ENCODE measurements around the gene VAV2.
A peak's percentile ranks its signal among the peaks of the same experiment; 100 is the strongest.

VAV2 gene

DNA sequence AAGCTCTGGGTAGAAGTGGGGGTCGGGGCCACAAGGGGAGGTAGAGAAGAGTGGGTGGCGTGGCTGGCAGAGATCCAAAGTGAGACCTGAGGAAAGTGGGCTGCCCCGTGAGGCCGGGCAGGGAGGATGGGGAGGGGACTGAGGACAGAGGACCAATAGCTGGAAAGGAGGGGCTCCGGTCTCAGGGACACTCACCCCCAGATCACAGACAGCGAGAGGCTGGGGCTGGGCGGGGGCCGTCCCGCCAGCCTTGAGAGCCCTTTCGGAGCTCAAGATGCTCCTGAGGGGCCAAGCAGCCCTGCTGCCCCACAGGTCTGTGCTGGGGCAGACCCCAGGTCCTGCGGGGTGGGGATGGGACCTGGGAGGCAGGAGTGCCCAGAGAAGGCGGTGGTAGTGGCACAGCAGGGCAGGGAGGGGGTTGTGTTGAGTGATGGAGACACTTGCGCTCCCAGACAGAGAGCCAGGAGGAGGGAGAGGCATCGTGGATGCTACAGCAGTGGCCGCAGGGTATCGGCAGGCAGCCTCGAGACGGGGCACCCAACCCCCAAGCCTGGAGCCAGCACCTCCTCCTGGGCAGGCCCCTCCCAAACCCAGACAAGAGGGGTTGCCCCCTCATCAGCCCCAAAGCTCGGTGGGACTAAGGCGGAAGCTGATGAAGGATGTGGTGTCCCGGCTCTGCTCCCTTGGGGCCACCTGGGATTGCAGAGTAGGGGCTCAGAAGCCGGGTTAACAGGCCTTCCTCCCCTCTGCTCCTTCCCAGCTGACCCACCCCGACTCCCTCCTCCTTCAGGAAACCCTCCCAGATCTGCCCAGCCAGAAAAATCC lies 257.3 kb downstream of the VAV2 start:
- TF ChIP-seq, protein P1, sequence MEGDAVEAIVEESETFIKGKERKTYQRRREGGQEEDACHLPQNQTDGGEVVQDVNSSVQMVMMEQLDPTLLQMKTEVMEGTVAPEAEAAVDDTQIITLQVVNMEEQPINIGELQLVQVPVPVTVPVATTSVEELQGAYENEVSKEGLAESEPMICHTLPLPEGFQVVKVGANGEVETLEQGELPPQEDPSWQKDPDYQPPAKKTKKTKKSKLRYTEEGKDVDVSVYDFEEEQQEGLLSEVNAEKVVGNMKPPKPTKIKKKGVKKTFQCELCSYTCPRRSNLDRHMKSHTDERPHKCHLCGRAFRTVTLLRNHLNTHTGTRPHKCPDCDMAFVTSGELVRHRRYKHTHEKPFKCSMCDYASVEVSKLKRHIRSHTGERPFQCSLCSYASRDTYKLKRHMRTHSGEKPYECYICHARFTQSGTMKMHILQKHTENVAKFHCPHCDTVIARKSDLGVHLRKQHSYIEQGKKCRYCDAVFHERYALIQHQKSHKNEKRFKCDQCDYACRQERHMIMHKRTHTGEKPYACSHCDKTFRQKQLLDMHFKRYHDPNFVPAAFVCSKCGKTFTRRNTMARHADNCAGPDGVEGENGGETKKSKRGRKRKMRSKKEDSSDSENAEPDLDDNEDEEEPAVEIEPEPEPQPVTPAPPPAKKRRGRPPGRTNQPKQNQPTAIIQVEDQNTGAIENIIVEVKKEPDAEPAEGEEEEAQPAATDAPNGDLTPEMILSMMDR (IDR thresholded peaks at IDR 0.05) = no peak
- Mint-ChIP-seq H3K27me3 (ENCODE audit: low read depth, poor library complexity) (peaks cover 8% of the 10 kb centered on the region), H3K27ac (peak overlapping the region; percentile 75), H3K4me1 (peaks cover 37% of the 10 kb centered on the region), H3K9me3 (no peaks in the 10 kb centered on the region), H3K4me3 (peak overlapping the region; percentile 60), H3K36me3 (ENCODE audit: low read depth) (no peaks in the 10 kb centered on the region)
- DNase-seq = no peak

DNA sequence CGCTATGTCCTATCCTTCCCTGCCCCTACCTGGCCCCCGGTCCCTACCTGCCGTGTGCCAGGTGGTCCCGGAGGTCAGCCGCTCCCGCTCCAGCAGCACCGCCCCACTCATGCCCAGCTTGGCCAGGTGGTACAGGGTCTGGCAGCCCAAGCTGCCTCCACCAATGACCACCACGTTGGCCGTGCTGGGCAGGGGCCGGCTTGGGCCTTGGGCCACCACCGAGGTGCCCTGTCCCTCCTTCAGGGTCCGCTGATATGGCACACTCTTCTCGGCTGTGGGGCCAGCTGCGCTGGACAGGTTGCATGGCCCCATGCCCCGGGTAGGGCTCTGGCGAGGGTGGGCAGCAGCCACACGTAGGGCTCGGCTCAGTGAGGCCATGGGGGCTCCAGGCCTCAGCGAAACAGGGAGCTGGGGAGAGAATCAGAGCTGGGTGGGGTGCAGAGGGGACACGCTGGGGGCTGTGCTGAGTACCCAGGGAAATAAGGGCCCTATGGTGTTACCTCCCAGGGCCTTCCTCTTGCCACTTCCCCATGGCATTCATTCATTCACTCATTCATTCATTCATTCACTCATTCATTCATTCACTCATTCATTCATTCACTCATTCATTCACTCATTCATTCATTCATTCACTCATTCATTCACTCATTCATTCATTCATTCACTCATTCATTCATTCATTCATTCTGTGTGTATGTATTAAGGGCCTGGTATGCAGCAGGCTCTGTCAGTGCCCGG lies 258.2 kb downstream of the VAV2 start:
- Mint-ChIP-seq H3K27ac (no peak overlapping the region), H3K4me1 (peaks cover 34% of the 10 kb centered on the region), H3K36me3 (ENCODE audit: low read depth) (no peaks in the 10 kb centered on the region), H3K9me3 (no peaks in the 10 kb centered on the region), H3K4me3 (no peak overlapping the region), H3K27me3 (ENCODE audit: low read depth, poor library complexity) (peaks cover 14% of the 10 kb centered on the region)
- DNase-seq = no peak
- TF ChIP-seq, protein P1 (IDR thresholded peaks at IDR 0.05) = no peak

DNA sequence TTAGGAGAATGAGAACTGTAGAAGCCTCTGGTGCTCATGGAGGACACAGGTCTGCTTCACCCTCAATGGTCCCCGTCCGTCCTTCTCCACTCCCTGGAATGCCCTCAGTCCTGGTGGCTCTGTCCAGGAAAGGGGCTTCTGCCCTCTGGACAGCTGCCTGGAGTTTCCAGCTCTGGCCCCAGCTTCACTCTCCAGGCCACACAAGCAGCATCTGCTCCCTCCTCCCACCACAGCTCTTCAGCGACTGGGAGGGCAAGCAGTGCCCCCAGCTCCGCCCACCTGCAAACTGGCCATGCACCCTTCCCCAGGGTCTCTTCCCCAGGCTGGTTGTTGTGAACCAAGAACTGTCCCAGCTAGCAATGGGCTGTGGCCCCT lies 258.7 kb downstream of the VAV2 start:
- TF ChIP-seq, protein P1 (IDR thresholded peaks at IDR 0.05) = no peak
- no peak for DNase-seq
- Mint-ChIP-seq H3K9me3 (no peaks in the 10 kb centered on the region), H3K27ac (no peak overlapping the region), H3K4me3 (no peak overlapping the region), H3K27me3 (ENCODE audit: low read depth, poor library complexity) (peaks cover 17% of the 10 kb centered on the region), H3K4me1 (peaks cover 32% of the 10 kb centered on the region), H3K36me3 (ENCODE audit: low read depth) (no peaks in the 10 kb centered on the region)

DNA sequence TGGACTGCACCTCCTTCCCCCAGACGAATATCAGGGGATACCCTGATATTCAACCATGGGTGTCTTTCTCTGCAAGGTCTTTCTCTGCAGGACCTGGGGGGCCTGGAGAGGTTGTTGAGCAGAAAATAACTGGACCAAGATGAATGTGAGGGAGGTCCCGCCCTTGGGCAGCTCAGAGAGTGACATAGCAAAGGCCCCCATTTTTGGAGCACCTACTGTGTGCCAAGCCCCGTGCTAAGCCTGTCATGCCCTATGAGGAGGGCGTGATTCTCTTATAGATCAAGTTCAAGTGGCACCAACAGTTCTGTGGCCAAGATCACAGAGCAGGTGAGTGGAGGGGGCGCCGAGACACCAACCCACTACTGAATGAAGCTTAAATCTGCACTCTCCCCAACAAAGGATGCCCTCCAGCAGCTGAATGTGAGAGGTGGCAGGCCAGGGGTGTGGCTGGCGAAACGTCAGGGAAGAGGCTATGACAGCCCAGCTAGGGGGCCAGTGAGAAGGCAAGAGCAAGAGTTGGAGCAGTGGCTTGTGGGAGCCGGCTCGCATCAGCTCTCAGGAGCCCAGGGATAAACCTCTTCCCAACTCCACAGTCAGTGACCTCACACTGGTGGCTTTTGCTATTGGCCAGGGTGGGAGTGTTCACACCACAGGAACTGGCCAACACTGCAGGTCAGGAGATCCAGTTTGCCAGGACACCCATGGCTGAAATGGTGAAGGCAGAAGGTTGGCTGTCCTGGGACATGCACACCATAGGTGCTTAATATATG lies 259.3 kb downstream of the VAV2 start:
- peaks cover 29% of the 10 kb centered on the region for H3K4me1 Mint-ChIP-seq
- no peaks in the 10 kb centered on the region for H3K9me3 Mint-ChIP-seq
- TF ChIP-seq, protein P1 (IDR thresholded peaks at IDR 0.05) = no peak
- H3K27me3 Mint-ChIP-seq (ENCODE audit: low read depth, poor library complexity) = peaks cover 17% of the 10 kb centered on the region
- DNase-seq = no peak
- H3K36me3 Mint-ChIP-seq (ENCODE audit: low read depth) = no peaks in the 10 kb centered on the region
- H3K27ac Mint-ChIP-seq = no peak overlapping the region
- no peak overlapping the region for H3K4me3 Mint-ChIP-seq

DNA sequence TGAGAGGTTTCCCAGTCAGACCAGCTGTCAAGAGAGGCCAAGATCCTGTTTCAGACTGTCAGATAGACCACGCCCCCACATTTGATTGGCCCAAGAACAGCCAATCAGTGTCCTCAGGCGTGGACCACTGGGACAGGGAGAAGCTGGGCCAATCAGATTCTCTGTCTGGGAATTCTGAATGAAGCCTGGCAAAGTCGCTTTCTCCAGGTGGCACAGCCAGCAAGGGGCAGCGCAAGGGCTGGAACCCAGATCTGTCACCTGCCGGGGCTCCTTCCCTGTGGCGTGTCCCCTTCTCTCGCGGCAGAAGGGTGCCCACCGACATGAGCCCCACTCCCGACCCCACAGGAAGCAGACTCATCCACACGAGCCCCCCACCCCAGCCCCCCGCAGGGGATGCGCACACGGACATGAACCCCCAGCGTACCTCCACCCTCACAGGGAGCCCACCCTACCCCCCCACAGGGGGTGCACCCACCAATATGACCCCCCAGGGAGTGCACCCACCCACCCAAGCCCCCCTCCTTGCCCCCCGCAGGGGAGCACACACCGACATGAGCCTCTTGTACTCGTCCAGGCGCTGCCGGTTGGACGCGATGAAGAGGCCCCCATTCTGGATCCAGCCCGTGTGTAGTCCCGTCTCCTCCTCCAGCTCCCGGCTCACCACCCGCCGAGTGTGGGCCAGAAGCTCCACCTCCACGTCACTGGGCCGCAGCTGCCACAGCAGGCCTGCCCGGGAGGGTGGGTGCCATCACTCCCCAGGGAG lies 260.1 kb downstream of the VAV2 start:
- Mint-ChIP-seq H3K27ac (no peak overlapping the region), H3K4me1 (peaks cover 24% of the 10 kb centered on the region), H3K4me3 (no peak overlapping the region), H3K27me3 (ENCODE audit: low read depth, poor library complexity) (peaks cover 17% of the 10 kb centered on the region), H3K36me3 (ENCODE audit: low read depth) (no peaks in the 10 kb centered on the region), H3K9me3 (no peaks in the 10 kb centered on the region)
- peak; percentile 57 for DNase-seq
- TF ChIP-seq, protein P1 (IDR thresholded peaks at IDR 0.05) = no peak
